ENCODE measurements around the gene RNF114.

DNA sequence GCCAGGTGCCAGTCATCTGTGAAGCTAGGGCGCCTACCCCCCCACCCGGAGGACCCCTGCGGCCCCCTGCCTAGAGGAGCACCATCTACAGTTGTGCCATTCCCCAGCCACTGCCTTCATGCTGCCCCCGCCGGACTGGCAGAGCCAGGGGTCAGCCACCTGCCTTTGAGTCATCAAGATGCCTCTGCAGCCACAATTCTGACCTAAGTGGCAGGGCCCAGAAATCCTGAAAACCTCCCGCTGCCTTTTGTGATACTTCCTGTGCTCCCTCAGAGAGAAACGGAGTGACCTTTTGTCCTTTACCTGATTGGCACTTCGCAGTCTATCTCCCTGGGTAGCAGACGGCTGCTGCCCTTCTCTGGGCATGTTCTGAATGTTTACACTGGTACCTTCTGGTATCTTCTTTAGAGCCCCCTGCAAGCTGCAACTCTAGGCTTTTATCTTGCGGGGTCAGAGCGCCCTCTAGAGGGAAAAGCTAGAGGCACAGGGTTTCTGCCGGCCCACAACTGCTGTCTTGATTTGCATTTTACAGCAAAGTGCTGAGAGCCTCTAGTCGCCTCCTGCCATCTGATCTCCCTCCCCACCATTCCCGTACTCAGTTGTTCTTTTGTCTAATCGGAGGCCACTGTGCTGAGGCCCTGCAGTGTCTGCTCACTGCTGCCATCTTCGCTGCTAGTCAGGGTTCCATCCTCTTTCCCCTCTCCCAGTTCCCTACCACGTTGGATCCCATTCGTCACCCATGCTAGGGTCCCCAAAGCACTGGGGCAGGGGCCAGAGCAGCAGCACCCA lies 47.8 kb upstream of the RNF114 start:
- TF ChIP-seq, protein P1, sequence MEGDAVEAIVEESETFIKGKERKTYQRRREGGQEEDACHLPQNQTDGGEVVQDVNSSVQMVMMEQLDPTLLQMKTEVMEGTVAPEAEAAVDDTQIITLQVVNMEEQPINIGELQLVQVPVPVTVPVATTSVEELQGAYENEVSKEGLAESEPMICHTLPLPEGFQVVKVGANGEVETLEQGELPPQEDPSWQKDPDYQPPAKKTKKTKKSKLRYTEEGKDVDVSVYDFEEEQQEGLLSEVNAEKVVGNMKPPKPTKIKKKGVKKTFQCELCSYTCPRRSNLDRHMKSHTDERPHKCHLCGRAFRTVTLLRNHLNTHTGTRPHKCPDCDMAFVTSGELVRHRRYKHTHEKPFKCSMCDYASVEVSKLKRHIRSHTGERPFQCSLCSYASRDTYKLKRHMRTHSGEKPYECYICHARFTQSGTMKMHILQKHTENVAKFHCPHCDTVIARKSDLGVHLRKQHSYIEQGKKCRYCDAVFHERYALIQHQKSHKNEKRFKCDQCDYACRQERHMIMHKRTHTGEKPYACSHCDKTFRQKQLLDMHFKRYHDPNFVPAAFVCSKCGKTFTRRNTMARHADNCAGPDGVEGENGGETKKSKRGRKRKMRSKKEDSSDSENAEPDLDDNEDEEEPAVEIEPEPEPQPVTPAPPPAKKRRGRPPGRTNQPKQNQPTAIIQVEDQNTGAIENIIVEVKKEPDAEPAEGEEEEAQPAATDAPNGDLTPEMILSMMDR (IDR thresholded peaks at IDR 0.05; ENCODE audit: poor library complexity, severe bottlenecking), result peak; percentile 92
- TF ChIP-seq, protein P2, sequence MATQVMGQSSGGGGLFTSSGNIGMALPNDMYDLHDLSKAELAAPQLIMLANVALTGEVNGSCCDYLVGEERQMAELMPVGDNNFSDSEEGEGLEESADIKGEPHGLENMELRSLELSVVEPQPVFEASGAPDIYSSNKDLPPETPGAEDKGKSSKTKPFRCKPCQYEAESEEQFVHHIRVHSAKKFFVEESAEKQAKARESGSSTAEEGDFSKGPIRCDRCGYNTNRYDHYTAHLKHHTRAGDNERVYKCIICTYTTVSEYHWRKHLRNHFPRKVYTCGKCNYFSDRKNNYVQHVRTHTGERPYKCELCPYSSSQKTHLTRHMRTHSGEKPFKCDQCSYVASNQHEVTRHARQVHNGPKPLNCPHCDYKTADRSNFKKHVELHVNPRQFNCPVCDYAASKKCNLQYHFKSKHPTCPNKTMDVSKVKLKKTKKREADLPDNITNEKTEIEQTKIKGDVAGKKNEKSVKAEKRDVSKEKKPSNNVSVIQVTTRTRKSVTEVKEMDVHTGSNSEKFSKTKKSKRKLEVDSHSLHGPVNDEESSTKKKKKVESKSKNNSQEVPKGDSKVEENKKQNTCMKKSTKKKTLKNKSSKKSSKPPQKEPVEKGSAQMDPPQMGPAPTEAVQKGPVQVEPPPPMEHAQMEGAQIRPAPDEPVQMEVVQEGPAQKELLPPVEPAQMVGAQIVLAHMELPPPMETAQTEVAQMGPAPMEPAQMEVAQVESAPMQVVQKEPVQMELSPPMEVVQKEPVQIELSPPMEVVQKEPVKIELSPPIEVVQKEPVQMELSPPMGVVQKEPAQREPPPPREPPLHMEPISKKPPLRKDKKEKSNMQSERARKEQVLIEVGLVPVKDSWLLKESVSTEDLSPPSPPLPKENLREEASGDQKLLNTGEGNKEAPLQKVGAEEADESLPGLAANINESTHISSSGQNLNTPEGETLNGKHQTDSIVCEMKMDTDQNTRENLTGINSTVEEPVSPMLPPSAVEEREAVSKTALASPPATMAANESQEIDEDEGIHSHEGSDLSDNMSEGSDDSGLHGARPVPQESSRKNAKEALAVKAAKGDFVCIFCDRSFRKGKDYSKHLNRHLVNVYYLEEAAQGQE (IDR thresholded peaks at IDR 0.05; ENCODE audit: borderline replicate concordance), result no peak
- no peak for TF ChIP-seq TAF1 (IDR thresholded peaks at IDR 0.05; ENCODE audit: low read depth)
